CD4-positive, alpha-beta T cell (primary cell): Measurements from ENCODE around the gene SULT4A1. TPM values are rescaled to one million over a fixed set of nuclear protein-coding genes. Genes with fewer than 3 reads are reported as not detected.

Experiments
- ATAC-seq: fragments of 200-7000 bp; cut with Tn5 transposase; one replicate; pipeline ENCODE4 v1.10.0; 2022; ENCODE audit warnings: mild to moderate bottlenecking; ENCODE audit not compliant: poor library complexity
- CTCF ChIA-PET: fragments of 350-600 bp; sonication (Branson Sonifier 250); formaldehyde crosslinking; loops from one replicate; lab custom pipeline; 2021; ENCODE audit warnings: antibody characterized with exemption, inconsistent platforms; lab: Charles Lee
- POLR2A ChIA-PET: fragments of 350-600 bp; sonication (Branson Sonifier 250); formaldehyde crosslinking; loops from one replicate; lab custom pipeline; 2021; ENCODE audit warnings: antibody characterized with exemption, inconsistent platforms; lab: Charles Lee
- DNase-seq, 14 experiments: peaks; one replicate each; pipeline ENCODE4 v3.0.0-alpha.2; 2013 to 2020; ENCODE audit warnings: mixed read lengths in 2 of 14
- H3K27ac ChIP-seq, 2 donors: one replicate each; pipeline versions ENCODE4 v1.5.1 to v1.7.0; 2013; ENCODE audit warnings: low read length in 2 of 2, low read depth in 1 of 2, mild to moderate bottlenecking in 1 of 2
- H3K27me3 ChIP-seq, 2 experiments: 1 replicate in 1 of 2; 2 replicates in 1 of 2; pipeline versions ENCODE4 v1.6.1 to v1.7.0; 2013; ENCODE audit warnings: low read length in 2 of 2, control low read depth in 1 of 2, mild to moderate bottlenecking in 1 of 2, moderate library complexity in 1 of 2; ENCODE audit not compliant: insufficient read depth in 2 of 2, control insufficient read depth in 1 of 2
- H3K36me3 ChIP-seq: one replicate; pipeline ENCODE4 v1.6.1; 2013; ENCODE audit warnings: low read length, control low read depth; ENCODE audit not compliant: insufficient read depth
- H3K4me1 ChIP-seq: one replicate; pipeline ENCODE4 v1.6.1; 2013; ENCODE audit warnings: low read length, control low read depth; ENCODE audit not compliant: insufficient read depth
- H3K4me3 ChIP-seq: one replicate; pipeline ENCODE4 v1.5.1; 2013; ENCODE audit warnings: mild to moderate bottlenecking, low read length, moderate library complexity
- H3K9me3 ChIP-seq, 2 experiments: 1 replicate in 1 of 2; 2 replicates in 1 of 2; pipeline versions ENCODE4 v1.6.1 to v1.7.0; 2013; ENCODE audit warnings: low read length in 2 of 2, mild to moderate bottlenecking in 2 of 2, control low read depth in 1 of 2, moderate library complexity in 1 of 2; ENCODE audit not compliant: control insufficient read depth in 1 of 2, insufficient read depth in 1 of 2
- H3K27ac Mint-ChIP-seq: one replicate; pipeline ENCODE4 v1.8.0; 2020; ENCODE audit warnings: mixed read lengths
- H3K27me3 Mint-ChIP-seq: one replicate; pipeline ENCODE4 v1.8.0; 2021; ENCODE audit warnings: mixed read lengths
- H3K36me3 Mint-ChIP-seq: one replicate; pipeline ENCODE4 v1.8.0; 2021; ENCODE audit warnings: low read depth, mixed read lengths
- H3K4me1 Mint-ChIP-seq: one replicate; pipeline ENCODE4 v1.8.0; 2021; ENCODE audit warnings: low read depth, mixed read lengths
- H3K4me3 Mint-ChIP-seq: one replicate; pipeline ENCODE4 v1.8.0; 2020; ENCODE audit warnings: mild to moderate bottlenecking, mixed read lengths
- H3K9me3 Mint-ChIP-seq: one replicate; pipeline ENCODE4 v1.8.0; 2020; ENCODE audit warnings: mixed read lengths
- CTCF ChIP-seq: fragments of 200-600 bp; IDR thresholded peaks from one replicate; pipeline ENCODE4 v1.8.0; 2022; ENCODE audit warnings: antibody characterized with exemption, mild to moderate bottlenecking
- intact Hi-C, 2 experiments: fragments of 100-400 bp; cut with DNase I in 1 of 2; cut with micrococcal nuclease in 1 of 2; formaldehyde crosslinking; loops; one replicate each; pipeline versions ENCODE4 v1.15.1 to v1.9.0; 2023 to 2025; cut with DNase I, micrococcal nuclease
- total RNA-seq, 174 experiments: library from RNA in 2 of 174; stranded (reverse) in 2 of 174; gene quantifications; one replicate each; pipeline ENCODE4 v1.2.3 and lab custom pipeline; 2021 to 2026

The SULT4A1 gene
- total RNA-seq, 2 experiments from 2014 or later = not detected

GRCh38 chr22:43796567-43796966, 65.7 kb downstream of the SULT4A1 start:
- ChIA-PET POLR2A (no interaction called here), CTCF (no interaction called here)
- no peak overlapping the region for H3K4me3 Mint-ChIP-seq
- no peak overlapping the region for H3K27ac Mint-ChIP-seq
- DNase-seq (no peak), ATAC-seq (no peak)
- H3K4me1 ChIP-seq = no peaks in the 10 kb centered on the region
- intact Hi-C loops = no loop called here
- H3K27me3 Mint-ChIP-seq = peaks cover 39% of the 10 kb centered on the region
- H3K4me3 ChIP-seq = no peak overlapping the region
- no peak overlapping the region for H3K27ac ChIP-seq
- peaks cover 4% of the 10 kb centered on the region in 2 experiments for H3K27me3 ChIP-seq
- no peak for TF ChIP-seq CTCF
- peaks cover 1% of the 10 kb centered on the region for H3K9me3 Mint-ChIP-seq
- no peaks in the 10 kb centered on the region for H3K4me1 Mint-ChIP-seq
- H3K36me3 Mint-ChIP-seq = peaks cover 6% of the 10 kb centered on the region
- H3K9me3 ChIP-seq = peaks cover 7 to 18% of the 10 kb centered on the region in 2 experiments
- H3K36me3 ChIP-seq = no peaks in the 10 kb centered on the region

- Histone ChIP-seq H3K4me1 (no peaks in the 10 kb centered on the region), H3K27ac (no peak overlapping the region), H3K36me3 (no peaks in the 10 kb centered on the region), H3K27me3 (peaks cover 4% of the 10 kb centered on the region in 2 experiments), H3K9me3 (peaks cover 7 to 8% of the 10 kb centered on the region in 2 experiments), H3K4me3 (no peak overlapping the region)
- H3K27me3 Mint-ChIP-seq = peaks cover 26% of the 10 kb centered on the region
- intact Hi-C loops = no loop called here
- ATAC-seq = no peak
- H3K27ac Mint-ChIP-seq = no peak overlapping the region
- H3K4me3 Mint-ChIP-seq = no peak overlapping the region
- CTCF ChIA-PET = no interaction called here
- H3K4me1 Mint-ChIP-seq = no peaks in the 10 kb centered on the region
- no peak for DNase-seq
- H3K9me3 Mint-ChIP-seq = no peaks in the 10 kb centered on the region
- TF ChIP-seq CTCF = no peak
- POLR2A ChIA-PET = no interaction called here
- peaks cover under 1% of the 10 kb centered on the region for H3K36me3 Mint-ChIP-seq
Measured at GRCh38 chr22:43795320-43795719, 67.0 kb downstream of the SULT4A1 start.

- ATAC-seq (no peak), DNase-seq (no peak)
- Mint-ChIP-seq H3K4me3 (no peak overlapping the region), H3K27ac (no peak overlapping the region), H3K36me3 (no peaks in the 10 kb centered on the region), H3K27me3 (peaks cover 19% of the 10 kb centered on the region), H3K4me1 (no peaks in the 10 kb centered on the region), H3K9me3 (no peaks in the 10 kb centered on the region)
- H3K27ac ChIP-seq = no peak overlapping the region
- no peak for TF ChIP-seq CTCF
- H3K36me3 ChIP-seq = no peaks in the 10 kb centered on the region
- H3K9me3 ChIP-seq = no peaks in the 10 kb centered on the region
- H3K4me1 ChIP-seq = no peaks in the 10 kb centered on the region
- no peak overlapping the region for H3K4me3 ChIP-seq
- intact Hi-C loops = no loop called here
- ChIA-PET POLR2A (no interaction called here), CTCF (no interaction called here)
- no peaks in the 10 kb centered on the region for H3K27me3 ChIP-seq
Measured at GRCh38 chr22:43792905-43793304, 69.4 kb downstream of the SULT4A1 start.
